ENCODE data around the gene EMILIN3.

DNA sequence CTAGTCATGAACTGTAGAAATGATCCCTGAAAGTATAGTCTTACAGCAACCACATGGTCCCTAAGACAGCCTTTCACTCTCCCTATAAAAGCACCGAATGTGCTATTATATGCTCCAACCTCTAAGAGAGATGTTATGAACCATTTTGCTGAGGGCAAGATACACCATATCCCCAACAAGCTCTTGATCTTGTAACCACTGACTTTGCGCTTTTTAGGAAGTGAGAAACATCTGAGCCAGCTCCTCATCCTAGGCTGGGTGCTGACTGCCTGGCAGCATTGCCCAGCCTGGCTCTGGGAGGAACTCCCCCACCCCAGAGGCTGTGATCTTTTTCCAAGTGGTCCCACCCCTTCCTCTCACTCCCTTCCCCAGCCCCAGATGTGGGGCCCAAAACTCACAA, 3.1 kb upstream of the EMILIN3 start:
- TF ChIP-seq, protein P1, sequence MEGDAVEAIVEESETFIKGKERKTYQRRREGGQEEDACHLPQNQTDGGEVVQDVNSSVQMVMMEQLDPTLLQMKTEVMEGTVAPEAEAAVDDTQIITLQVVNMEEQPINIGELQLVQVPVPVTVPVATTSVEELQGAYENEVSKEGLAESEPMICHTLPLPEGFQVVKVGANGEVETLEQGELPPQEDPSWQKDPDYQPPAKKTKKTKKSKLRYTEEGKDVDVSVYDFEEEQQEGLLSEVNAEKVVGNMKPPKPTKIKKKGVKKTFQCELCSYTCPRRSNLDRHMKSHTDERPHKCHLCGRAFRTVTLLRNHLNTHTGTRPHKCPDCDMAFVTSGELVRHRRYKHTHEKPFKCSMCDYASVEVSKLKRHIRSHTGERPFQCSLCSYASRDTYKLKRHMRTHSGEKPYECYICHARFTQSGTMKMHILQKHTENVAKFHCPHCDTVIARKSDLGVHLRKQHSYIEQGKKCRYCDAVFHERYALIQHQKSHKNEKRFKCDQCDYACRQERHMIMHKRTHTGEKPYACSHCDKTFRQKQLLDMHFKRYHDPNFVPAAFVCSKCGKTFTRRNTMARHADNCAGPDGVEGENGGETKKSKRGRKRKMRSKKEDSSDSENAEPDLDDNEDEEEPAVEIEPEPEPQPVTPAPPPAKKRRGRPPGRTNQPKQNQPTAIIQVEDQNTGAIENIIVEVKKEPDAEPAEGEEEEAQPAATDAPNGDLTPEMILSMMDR (IDR thresholded peaks at IDR 0.05; ENCODE audit: borderline replicate concordance, extremely low read depth, low read length, poor library complexity, severe bottlenecking), result no peak
- no peak for TF ChIP-seq EZH2 (IDR thresholded peaks at IDR 0.05; ENCODE audit: borderline replicate concordance, low read depth, low read length, severe bottlenecking)

Measured in DND-41 (cell line).